Upper lobe of left lung (tissue), 6 donors: Measurements from ENCODE around the gene ATP5PO. TPM values are rescaled to one million over a fixed set of nuclear protein-coding genes. Genes with fewer than 3 reads are reported as not detected.
A peak's percentile ranks its signal among the peaks of the same experiment; 100 is the strongest.

Experiments
- ATAC-seq, 2 donors: fragments of 200-7000 bp; cut with Tn5 transposase; one replicate each; pipeline ENCODE4 v1.9.1; 2022; ENCODE audit warnings: mild to moderate bottlenecking in 2 of 2, moderate library complexity in 2 of 2; ENCODE audit not compliant: low FRiP score in 2 of 2
- DNase-seq, 2 donors: peaks; one replicate each; pipeline ENCODE4 v3.0.0-alpha.2; 2019 to 2020
- H3K27ac ChIP-seq, 4 donors: fragments of 200-600 bp; sonication (generic); one replicate each; pipeline ENCODE4 v1.5.1; 2016 to 2019
- H3K27me3 ChIP-seq, 4 donors: fragments of 200-600 bp; sonication (generic); one replicate each; pipeline ENCODE4 v1.5.1; 2017 to 2019
- H3K36me3 ChIP-seq, 4 donors: fragments of 200-600 bp; sonication (generic); one replicate each; pipeline ENCODE4 v1.5.1; 2016 to 2019
- H3K4me1 ChIP-seq, 4 donors: fragments of 200-600 bp; sonication (generic); one replicate each; pipeline ENCODE4 v1.5.1; 2018 to 2019
- H3K4me3 ChIP-seq, 4 donors: fragments of 200-600 bp; sonication (generic); one replicate each; pipeline ENCODE4 v1.5.1; 2017 to 2019; ENCODE audit warnings: mild to moderate bottlenecking in 2 of 4, moderate library complexity in 1 of 4
- H3K9me3 ChIP-seq, 4 donors: fragments of 200-600 bp; sonication (generic); one replicate each; pipeline ENCODE4 v1.5.1; 2018 to 2019
- CTCF ChIP-seq, 6 experiments: fragments of 450-650 bp in 4 of 6; fragments of 200-600 bp in 2 of 6; sonication (generic) in 2 of 6; IDR thresholded peaks; one replicate each; pipeline ENCODE4 v1.5.1; 2016 to 2019; ENCODE audit warnings: antibody characterized with exemption in 6 of 6
- EP300 ChIP-seq, 4 donors: sonication (generic); formaldehyde crosslinking; IDR thresholded peaks; one replicate each; pipeline ENCODE4 v1.5.1; 2017; ENCODE audit warnings: antibody characterized with exemption in 4 of 4, control low read depth in 2 of 4
- POLR2A ChIP-seq, 4 donors: fragments of 450-650 bp; IDR thresholded peaks; one replicate each; pipeline ENCODE4 v1.5.1; 2016 to 2017; ENCODE audit warnings: antibody characterized with exemption in 4 of 4, mild to moderate bottlenecking in 2 of 4
- POLR2AphosphoS5 ChIP-seq, 2 donors: sonication (generic); formaldehyde crosslinking; IDR thresholded peaks; one replicate each; pipeline ENCODE4 v1.5.1; 2017; ENCODE audit warnings: antibody characterized with exemption in 2 of 2
- WGBS, 2 donors: methylation state at CpG; one replicate each; pipeline ENCODE4 v1.1.5; 2017 to 2018; 5-methylcytosine and 5-hydroxymethylcytosine counted together
- total RNA-seq, 6 donors: library from RNA; depleted of rRNA in 4 of 6; stranded (reverse); fragments of >200 nt in 4 of 6; gene quantifications; one replicate each; pipeline versions ENCODE4 v1.1.0 to v1.2.1, GENCODE V29; 2016 to 2021
- donor health status: DM: no; HTN: no; CAD: no; lungs with moderate emphysema.
- donor health status: DM: no; HTN: yes; CAD: no; lungs with severe emphysema.

The ATP5PO gene, protein sequence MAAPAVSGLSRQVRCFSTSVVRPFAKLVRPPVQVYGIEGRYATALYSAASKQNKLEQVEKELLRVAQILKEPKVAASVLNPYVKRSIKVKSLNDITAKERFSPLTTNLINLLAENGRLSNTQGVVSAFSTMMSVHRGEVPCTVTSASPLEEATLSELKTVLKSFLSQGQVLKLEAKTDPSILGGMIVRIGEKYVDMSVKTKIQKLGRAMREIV
- 100 to 1,000 TPM in 3 of 6 donors, 10 to 100 TPM in 3; 37.7 to 131 (median 102) TPM for total RNA-seq

- peak; percentile 98 to 99 for DNase-seq
- WGBS, 2 donors: 0 to 1% methylated on average over 26 to 30 of the region's 45 CpGs
- ATAC-seq: peak; percentile 99 to 100
- Histone ChIP-seq H3K4me3 (peak within 1 kb of the TSS; percentile 77 to 92 (median 91)), H3K27me3 (no peaks in the 10 kb centered on the region), H3K36me3 (peaks cover 9 to 30% (median 14%) of the 10 kb centered on the region in 4 donors), H3K9me3 (no peaks in the 10 kb centered on the region), H3K27ac (peak within 1 kb of the TSS; percentile 78 to 96 (median 88)), H3K4me1 (peaks cover 10 to 20% (median 16%) of the 10 kb centered on the region in 4 donors)
- peak in 3 of 6 experiments; percentile 8 to 28 (median 17) for TF ChIP-seq CTCF (IDR thresholded peaks at IDR 0.05)
- peak; percentile 76 to 91 for TF ChIP-seq POLR2AphosphoS5 (IDR thresholded peaks at IDR 0.05)
- TF ChIP-seq EP300 (IDR thresholded peaks at IDR 0.05): peak in 1 of 4 donors; percentile 30
- peak; percentile 52 to 90 (median 80) for TF ChIP-seq POLR2A (IDR thresholded peaks at IDR 0.05)
Measured at GRCh38 chr21:33915368-33916199, at the start of gene ATP5PO. TSS of gene ATP5PO (minus strand) at chr21:33915804. CDS start at chr21:33915763, 41 bp downstream.

DNA sequence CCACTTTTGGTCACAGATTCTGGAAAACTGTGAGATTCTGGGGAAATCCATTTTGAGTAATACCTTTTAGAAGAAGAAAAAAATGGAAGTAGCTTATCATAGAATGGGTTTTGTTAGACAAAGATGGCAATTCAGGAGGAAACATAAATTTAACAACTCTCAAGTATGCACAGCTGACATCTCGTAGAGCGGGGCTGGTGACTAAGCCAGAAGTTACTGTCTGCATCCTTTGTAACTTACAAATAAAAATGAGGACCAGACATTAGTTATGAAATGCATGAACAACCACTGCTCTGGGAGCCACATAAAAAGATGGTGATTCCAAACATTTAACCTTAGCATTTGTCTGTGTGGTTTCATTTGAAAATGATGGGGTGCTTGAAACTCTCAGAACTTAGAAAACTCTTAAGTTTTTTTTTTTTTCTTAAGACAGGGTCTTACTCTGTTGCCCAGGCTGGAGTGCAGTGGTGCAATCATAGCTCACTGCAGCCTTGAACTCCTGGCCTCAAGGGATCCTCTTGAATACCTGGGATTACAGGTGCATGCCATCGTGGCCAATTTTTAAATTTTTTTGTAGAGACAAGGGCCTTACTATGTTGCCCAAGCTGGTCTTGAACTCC, 49.2 kb upstream of the ATP5PO start:
- no peak overlapping the region for H3K27ac ChIP-seq
- H3K27me3 ChIP-seq: no peaks in the 10 kb centered on the region
- H3K4me1 ChIP-seq: peaks cover 0 to 16% (median 5%) of the 10 kb centered on the region in 4 donors
- DNase-seq: no peak
- no peak for ATAC-seq
- TF ChIP-seq CTCF (IDR thresholded peaks at IDR 0.05) (no peak), POLR2A (IDR thresholded peaks at IDR 0.05) (no peak), EP300 (IDR thresholded peaks at IDR 0.05) (no peak), POLR2AphosphoS5 (IDR thresholded peaks at IDR 0.05) (no peak)
- peaks cover 0 to 5% (median under 1%) of the 10 kb centered on the region in 4 donors for H3K9me3 ChIP-seq
- no peaks in the 10 kb centered on the region for H3K36me3 ChIP-seq
- WGBS, 2 donors: 84 to 89% methylated on average over 3 of the region's 3 CpGs
- no peak overlapping the region for H3K4me3 ChIP-seq

GRCh38 chr21:33963848-33964555, 48.4 kb upstream of the ATP5PO start:
- no peaks in the 10 kb centered on the region for H3K27me3 ChIP-seq
- WGBS, 2 donors: 80 to 88% methylated on average over 5 of the region's 5 CpGs
- no peak overlapping the region for H3K4me3 ChIP-seq
- DNase-seq (no peak), ATAC-seq (no peak)
- TF ChIP-seq CTCF (IDR thresholded peaks at IDR 0.05): no peak
- no peak for TF ChIP-seq POLR2AphosphoS5 (IDR thresholded peaks at IDR 0.05)
- TF ChIP-seq EP300 (IDR thresholded peaks at IDR 0.05): no peak
- TF ChIP-seq POLR2A (IDR thresholded peaks at IDR 0.05): no peak
- H3K27ac ChIP-seq: no peak overlapping the region
- peaks cover 0 to 8% (median 5%) of the 10 kb centered on the region in 4 donors for H3K4me1 ChIP-seq
- no peaks in the 10 kb centered on the region for H3K36me3 ChIP-seq
- H3K9me3 ChIP-seq: peaks cover 0 to 11% (median 3%) of the 10 kb centered on the region in 4 donors

DNA sequence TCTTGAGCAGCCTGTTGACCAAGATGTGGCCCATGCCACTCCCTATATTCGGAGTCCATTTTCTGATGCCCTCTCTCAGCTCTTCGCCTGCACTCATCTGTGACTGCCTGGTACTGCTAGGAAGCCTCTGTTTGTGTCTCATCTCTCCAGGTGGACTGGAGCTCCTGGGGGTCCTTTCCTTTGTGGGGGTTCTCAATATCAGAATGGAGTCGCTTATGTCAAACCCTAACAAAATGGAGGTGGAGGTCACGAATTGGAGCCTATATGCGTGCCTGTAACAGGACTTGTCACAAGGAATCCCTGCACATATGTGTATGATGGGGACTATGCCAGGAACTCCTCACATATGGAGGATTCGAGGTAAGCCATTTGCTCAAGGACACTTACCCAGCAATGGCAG, 46.7 kb upstream of the ATP5PO start:
- no peak overlapping the region for H3K4me3 ChIP-seq
- peaks cover 0 to 1% (median 0%) of the 10 kb centered on the region in 4 donors for H3K4me1 ChIP-seq
- H3K36me3 ChIP-seq: no peaks in the 10 kb centered on the region
- ATAC-seq: no peak
- 92 to 95% methylated on average over 6 of the region's 6 CpGs for WGBS, 2 donors
- TF ChIP-seq POLR2AphosphoS5 (IDR thresholded peaks at IDR 0.05) (no peak), CTCF (IDR thresholded peaks at IDR 0.05) (no peak), POLR2A (IDR thresholded peaks at IDR 0.05) (no peak), EP300 (IDR thresholded peaks at IDR 0.05) (no peak)
- H3K27me3 ChIP-seq: no peaks in the 10 kb centered on the region
- peaks cover 0 to 11% (median 3%) of the 10 kb centered on the region in 4 donors for H3K9me3 ChIP-seq
- no peak overlapping the region for H3K27ac ChIP-seq
- no peak for DNase-seq
